HG02852 (cell line): ENCODE results near the gene KCNA2.
A peak's percentile ranks its signal among the peaks of the same experiment; 100 is the strongest.

Source experiments
- ATAC-seq: cut with Tn5 transposase; IDR thresholded peaks from one replicate; pipeline ENCODE4 v1.9.1; 2021; ENCODE audit warnings: mild to moderate bottlenecking, moderate library complexity; ENCODE audit not compliant: unreplicated experiment

Gene KCNA2

GRCh38 chr1:110605901-110606656 is at the start of gene KCNA2:
TSS of gene KCNA2 (minus strand) at chr1:110606358. CDS start at chr1:110604782, 1,576 bp downstream.
- ATAC-seq: no peak

GRCh38 chr1:110650609-110651008 is 44.5 kb upstream of the KCNA2 start:
- no peak for ATAC-seq

- no peak for ATAC-seq
These were observed 42.3 kb upstream of the KCNA2 start for GRCh38 chr1:110648417-110648816.

GRCh38 chr1:110647254-110647891 is 41.2 kb upstream of the KCNA2 start:
- no peak for ATAC-seq

GRCh38 chr1:110645821-110646735 is 39.9 kb upstream of the KCNA2 start:
- no peak for ATAC-seq

- no peak for ATAC-seq
These were observed 39.1 kb upstream of the KCNA2 start for GRCh38 chr1:110645211-110645610.

GRCh38 chr1:110643879-110644472 is 37.8 kb upstream of the KCNA2 start:
- ATAC-seq: no peak

GRCh38 chr1:110639724-110640386 is 33.7 kb upstream of the KCNA2 start:
- no peak for ATAC-seq

- ATAC-seq: no peak
These were observed 32.4 kb upstream of the KCNA2 start for GRCh38 chr1:110638556-110638955.

GRCh38 chr1:110638058-110638457 is 31.9 kb upstream of the KCNA2 start:
- no peak for ATAC-seq

GRCh38 chr1:110637475-110637874 is 31.3 kb upstream of the KCNA2 start:
- no peak for ATAC-seq

- no peak for ATAC-seq
These were observed 30.2 kb upstream of the KCNA2 start for GRCh38 chr1:110636149-110636935.

GRCh38 chr1:110635434-110635833 is 29.3 kb upstream of the KCNA2 start:
- no peak for ATAC-seq

- peak; percentile 74 for ATAC-seq
These were observed 28.5 kb upstream of the KCNA2 start for GRCh38 chr1:110634455-110635311.

- no peak for ATAC-seq
These were observed 27.9 kb upstream of the KCNA2 start for GRCh38 chr1:110634086-110634454.

GRCh38 chr1:110633646-110634030 is 27.5 kb upstream of the KCNA2 start:
- no peak for ATAC-seq

GRCh38 chr1:110631836-110632620 is 25.9 kb upstream of the KCNA2 start:
- no peak for ATAC-seq
